NK-92 treated with Interleukin-12 subunit alpha and Interleukin-12 subunit beta, amount 100 ng/mL, for 24 hours (cell line): ENCODE measurements around the gene FYN.
"Not testable (repeated sequence)": the region's sequence is repeated elsewhere in the genome, so short reads cannot be mapped to it uniquely, and the experiment has no call there.

ENCODE experiments used
- DNase-seq: peaks from one replicate; lab custom pipeline; 2025; lab: John Stamatoyannopoulos, UW

Gene FYN

DNA sequence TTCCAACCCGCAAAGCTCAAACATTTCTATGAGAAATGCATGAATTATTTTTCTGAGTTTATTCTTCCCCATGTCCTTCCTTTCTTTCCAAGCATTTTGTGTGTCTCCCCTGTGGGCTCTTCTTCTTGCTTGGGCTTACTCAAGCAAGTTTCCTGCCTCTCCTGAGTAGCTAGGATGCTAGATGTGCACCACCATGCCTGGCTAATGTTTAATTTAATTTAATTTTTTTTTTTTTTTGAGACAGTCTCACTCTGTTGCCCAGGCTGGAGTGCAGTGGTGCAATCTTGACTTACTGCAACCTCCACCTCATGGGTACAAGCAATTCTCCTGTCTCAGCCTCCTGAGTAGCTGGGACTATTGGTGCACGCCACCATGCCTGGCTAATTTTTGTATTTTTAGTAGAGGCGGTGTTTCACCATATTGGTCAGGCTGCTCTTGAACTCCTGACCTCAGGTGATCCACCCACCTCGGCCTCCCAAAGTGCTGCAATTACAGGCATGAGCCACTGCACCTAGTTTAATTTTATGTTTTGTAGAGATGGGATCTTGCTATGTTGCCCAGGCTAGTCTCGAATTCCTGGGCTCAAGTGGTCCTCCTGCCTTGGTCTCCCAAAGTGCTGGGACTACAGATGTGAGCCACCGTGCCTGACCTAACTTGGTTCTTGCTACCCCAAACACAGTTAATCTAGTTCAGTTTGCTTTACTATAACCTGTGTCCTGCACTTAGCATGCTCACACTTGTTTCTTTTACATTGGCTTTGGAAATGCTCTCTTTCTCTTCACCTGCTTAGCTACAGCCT lies 192.2 kb downstream of the FYN start:
- DNase-seq: not testable (repeated sequence)

DNA sequence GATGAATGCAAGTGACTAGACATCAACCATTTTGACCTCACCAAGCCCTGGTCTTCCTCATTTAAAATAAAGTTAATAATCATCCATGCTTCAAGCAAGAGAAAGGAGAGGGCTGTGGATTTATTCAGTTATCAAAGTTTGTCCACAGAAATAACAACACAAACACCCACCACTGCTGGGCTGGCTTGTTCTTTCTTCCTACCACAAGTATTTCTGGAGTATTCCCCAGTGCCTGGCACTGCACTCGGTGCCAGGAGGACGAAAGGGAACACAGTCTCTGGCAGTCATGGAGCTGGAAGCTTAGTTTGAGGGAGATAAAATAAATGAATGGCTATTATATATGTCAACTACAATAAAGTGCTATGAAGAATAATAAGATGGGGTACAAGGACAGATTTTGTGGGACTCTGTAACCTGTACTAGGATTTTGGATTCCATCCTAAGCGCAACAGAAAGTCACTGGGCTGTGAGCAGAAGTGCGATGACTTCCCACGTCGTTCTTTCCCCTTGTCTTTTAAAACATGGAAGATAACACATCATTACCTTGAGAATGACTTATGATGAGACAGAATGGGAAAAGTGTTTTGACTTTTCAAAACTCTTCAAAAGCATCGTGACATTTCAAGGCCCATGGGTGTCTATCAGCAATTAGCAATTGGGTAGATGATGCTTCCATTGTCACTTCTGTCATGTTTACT lies 193.1 kb downstream of the FYN start:
- no peak for DNase-seq

- no peak for DNase-seq
These were observed 194.0 kb downstream of the FYN start for GRCh38 chr6:111679126-111679858.

DNA sequence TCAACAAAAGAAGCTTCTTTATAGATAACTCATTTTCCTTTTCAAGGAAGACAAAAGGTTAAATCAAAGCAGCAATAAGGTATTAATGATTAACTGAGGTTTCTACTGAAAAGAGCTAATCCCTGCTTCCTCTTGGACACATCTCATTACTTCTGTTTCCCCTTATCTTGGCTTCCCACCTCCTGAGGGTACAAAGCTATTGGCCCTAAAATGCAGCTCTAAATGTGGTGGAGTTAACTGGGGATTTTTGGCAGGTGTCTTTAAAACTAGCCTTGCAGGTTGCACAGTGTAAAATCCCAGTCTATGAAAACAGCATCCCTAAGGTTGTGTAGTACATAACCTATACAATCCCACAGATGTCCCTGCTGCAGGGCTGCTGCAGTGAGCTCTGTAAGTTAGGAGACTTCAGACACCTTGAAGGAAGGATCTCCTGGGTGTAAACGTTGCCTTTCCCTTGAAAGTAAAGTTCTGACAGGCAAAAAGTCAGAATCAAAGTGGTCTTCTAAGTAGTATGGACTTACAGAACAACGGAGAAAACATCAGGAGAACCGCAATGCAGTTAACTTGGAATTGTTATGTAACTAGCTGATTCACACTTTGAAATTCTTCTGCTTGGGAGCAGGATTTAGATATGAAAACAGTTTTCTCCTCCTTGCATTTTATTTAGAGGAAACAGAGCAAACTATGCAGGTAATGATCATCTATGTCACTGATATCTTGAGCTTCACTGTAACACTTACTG lies 195.8 kb downstream of the FYN start:
- DNase-seq: no peak

- no peak for DNase-seq
These were observed 196.9 kb downstream of the FYN start for GRCh38 chr6:111676383-111676782.

DNA sequence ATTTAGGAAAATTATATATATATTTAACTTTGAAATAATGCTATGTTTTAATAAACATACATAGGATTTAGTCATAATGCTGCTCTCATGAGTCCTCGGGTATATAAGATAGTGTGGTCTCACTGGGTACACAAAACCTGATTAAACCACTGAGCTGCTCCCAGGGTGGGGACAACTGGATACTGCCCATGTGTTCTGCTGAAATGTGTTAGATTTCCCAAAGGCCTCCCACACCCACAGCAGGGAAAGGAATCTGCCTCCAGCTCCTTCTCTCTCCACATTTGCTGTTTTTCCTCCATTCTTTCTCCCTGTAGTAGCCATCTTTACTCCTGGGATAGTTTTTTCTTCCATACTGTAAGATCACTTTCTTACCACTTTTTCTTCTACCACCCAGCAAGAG lies 198.4 kb downstream of the FYN start:
- DNase-seq: no peak

DNA sequence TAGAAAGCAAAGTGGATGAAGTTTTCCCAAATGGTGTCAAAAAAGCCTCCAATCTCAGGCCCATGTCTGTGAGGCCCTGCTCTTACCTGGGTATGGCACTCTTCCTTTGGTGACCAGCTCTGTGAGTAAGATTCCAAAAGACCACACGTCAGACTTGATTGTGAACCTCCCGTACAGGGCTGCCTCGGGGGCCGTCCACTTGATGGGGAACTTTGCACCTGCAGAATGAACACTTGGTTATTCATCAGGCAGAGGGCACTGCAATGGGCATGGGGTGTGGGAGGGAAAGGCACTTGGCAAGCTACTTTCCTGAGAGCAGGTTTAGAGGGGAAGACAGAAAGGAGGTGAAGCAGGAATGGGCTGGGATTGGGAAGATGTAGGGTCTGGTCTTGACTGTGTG lies 198.8 kb downstream of the FYN start:
- DNase-seq: no peak

- no peak for DNase-seq
These were observed 199.3 kb downstream of the FYN start for GRCh38 chr6:111673937-111674336.

DNA sequence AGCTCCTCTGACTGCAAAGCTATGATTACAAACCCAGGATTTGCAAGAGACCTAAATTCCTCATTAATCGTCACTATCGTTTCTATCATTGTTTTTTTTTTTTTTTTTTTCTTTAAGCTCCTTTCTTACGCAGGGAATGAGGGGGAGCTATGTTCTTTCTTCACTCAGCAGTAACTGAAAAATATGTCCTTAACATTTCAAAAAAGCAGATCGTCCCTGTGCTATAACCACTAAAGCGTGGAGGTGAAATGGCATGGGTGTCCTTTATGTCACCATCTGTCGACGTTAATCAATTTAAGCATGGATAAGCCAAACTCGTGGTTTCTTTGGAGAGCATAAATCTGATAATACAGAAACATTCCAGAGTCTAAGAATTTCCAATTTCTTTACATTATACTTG lies 199.7 kb downstream of the FYN start:
- no peak for DNase-seq

DNA sequence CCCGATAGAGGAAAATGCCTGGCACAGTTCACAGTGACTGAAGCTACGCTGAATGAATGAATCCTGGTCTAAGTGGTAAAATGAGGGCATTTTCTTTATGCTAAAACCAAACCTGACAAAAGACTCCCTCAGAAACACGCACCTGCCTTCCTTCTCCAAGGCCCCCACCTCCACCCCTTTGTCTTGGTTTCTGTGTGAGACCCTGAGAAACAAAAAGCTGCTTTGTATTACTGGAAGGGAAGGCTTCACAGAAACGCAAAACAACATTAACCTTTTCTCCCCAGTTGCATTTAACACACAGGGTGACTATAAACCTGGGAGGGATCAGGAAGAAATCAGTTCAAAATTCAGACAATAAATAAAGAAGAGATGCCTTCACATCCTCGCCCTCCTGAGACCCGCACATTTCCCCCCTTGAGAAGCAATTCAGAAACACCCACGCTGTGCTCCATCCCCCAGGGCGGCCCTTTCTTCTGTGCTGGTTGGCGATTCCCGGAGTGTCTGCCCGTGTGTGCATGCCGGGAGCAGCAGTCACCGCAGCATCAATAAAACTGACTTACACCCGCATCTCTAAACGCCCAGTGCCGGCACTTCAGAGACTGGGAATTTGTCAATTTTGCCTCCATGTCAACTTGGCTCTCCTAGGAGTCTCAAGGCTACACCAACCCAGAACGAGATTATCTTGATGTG lies 200.3 kb downstream of the FYN start:
- DNase-seq: no peak

GRCh38 chr6:111669326-111669725 lies 203.9 kb downstream of the FYN start:
- no peak for DNase-seq

DNA sequence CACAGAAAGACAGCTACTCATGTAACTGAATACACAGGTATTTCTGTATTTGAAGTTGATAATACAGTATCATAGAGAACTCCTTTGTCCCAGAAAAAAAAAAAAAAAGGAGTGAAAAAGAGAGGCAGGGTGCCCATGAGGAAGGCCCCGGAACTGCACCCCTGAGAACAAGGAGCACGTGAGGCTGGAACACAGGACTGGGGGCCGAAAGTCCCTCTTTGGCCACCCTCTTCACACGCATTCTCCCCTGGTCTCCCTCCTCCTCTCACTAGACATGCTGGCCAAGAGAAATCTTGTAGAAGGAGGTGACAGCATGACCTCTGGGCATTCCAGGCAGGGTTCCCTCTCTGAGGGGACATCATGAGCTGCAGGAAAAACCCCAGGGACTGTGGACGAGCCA lies 204.8 kb downstream of the FYN start:
- no peak for DNase-seq

DNA sequence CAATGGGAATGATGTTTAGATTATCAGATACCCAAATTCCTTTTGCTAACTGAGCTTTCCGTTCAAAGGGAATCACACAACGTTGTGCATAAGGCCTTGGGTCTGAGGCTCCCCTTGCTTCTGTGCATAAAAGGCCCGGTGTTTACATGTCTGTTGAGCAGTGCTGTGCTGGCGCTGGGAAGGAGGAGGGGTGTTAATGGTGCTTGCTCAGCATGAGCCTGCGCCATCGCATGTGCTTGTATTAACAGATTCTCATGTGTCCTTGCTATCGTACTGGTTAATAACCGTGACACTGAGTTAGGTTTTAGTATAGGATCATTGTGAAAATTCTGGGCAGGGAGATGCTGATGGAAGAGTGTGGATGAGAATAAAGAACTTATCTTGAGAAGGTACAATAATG lies 205.3 kb downstream of the FYN start:
- no peak for DNase-seq

- DNase-seq: no peak
These were observed 206.4 kb downstream of the FYN start for GRCh38 chr6:111666847-111667246.

- DNase-seq: no peak
These were observed 208.7 kb downstream of the FYN start for GRCh38 chr6:111664565-111665030.

DNA sequence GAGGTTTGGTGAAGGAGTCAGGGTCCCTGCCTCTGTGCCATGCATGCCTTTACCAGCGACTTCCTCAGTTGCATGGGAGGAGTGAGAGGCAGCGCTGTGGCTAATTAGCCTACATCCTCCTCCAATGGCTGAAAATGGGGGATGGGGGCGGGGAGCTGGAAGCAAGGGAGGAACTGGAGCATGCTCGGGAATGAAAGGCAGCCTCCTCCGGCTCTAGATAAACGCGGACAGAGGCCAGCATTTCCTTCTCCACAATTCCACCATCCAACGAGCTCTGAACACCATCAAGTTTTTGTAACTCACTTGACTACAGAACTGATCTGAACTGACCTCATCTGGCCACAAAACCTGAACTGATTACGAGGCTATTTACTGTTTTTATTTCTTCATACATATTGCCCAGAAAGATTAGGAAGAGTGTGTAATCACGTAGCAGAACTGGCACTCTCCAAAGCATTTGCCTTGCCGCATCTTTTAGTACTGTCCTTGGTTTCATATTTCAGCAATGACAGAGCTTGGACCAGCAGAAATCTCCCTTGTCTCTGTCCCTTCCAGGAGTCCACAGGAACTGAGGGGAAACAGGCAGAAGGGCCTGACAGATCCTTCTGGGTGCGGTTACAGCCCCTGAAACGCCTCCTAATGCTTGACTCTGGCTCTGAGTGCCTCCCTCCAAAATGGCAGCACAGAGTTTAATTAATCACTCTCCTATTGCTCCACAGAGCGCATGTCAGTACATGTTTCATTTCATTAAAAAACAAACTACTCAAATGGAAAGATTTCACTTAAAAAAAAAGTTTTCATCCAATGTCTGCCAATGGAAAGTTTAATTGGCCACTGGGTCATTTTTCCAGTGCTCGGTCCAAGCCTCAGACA lies 209.3 kb downstream of the FYN start:
- DNase-seq: no peak

- DNase-seq: no peak
These were observed 210.3 kb downstream of the FYN start for GRCh38 chr6:111662794-111663593.

DNA sequence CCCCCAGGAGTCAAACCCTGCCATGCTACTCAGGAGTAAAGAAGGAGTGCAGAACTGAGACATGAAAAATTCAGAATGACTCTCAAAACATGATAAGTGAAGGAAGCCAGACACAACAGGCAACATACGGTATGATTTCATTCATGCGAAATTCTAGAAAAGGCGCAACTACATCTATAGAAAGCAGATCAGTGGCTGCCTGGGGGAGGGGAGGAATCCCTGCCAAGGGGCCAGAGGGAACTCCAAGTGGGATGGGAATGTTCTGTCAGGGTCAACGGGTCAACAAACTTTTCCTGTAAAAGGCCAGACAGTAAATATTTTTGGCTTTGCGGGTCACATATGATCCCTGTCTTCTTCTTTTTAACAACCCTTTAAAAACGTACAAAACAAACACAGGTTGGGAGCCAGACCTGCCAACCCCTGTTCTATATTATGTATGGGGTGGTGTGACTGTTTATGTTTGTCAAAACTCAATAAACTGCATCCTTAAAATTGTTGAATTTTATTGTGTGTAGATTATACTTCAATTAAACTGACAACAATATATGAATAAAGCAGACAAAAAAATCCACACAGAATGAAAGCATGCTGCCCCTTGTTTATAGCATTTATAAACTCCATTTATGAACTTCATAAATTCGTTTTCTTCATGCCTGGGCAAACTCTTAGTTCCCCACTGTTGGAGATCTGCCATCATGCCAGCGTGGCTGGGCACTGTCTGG lies 211.0 kb downstream of the FYN start:
- DNase-seq: no peak

GRCh38 chr6:111661541-111662061 lies 211.7 kb downstream of the FYN start:
- no peak for DNase-seq
